Subcutaneous abdominal adipose tissue (tissue), 5 donors: ENCODE data around the gene IQSEC3.
A peak's percentile ranks its signal among the peaks of the same experiment; 100 is the strongest.

ENCODE experiments used
- H3K27ac ChIP-seq: one replicate; pipeline ENCODE4 v1.7.0; 2013; ENCODE audit warnings: low read depth, mild to moderate bottlenecking, inconsistent platforms, low read length, moderate library complexity
- H3K27me3 ChIP-seq, 5 donors: one replicate each; pipeline ENCODE4 v1.7.0; 2013; ENCODE audit warnings: low read length in 5 of 5, inconsistent platforms in 1 of 5; ENCODE audit not compliant: control insufficient read depth in 5 of 5, insufficient read depth in 4 of 5
- H3K36me3 ChIP-seq, 5 donors: one replicate each; pipeline ENCODE4 v1.7.0; 2013; ENCODE audit warnings: low read length in 5 of 5; ENCODE audit not compliant: control insufficient read depth in 5 of 5, insufficient read depth in 5 of 5
- H3K4me1 ChIP-seq, 5 donors: one replicate each; pipeline ENCODE4 v1.7.0; 2013; ENCODE audit warnings: low read length in 5 of 5, mild to moderate bottlenecking in 3 of 5, moderate library complexity in 1 of 5; ENCODE audit not compliant: control insufficient read depth in 5 of 5, insufficient read depth in 5 of 5
- H3K4me3 ChIP-seq, 5 donors: one replicate each; pipeline ENCODE4 v1.7.0; 2013; ENCODE audit warnings: low read length in 5 of 5, low read depth in 1 of 5
- H3K9ac ChIP-seq, 5 donors: one replicate each; pipeline ENCODE4 v1.7.0; 2013; ENCODE audit warnings: low read length in 5 of 5, mild to moderate bottlenecking in 4 of 5, moderate library complexity in 3 of 5
- H3K9me3 ChIP-seq, 5 donors: one replicate each; pipeline ENCODE4 v1.7.0; 2013; ENCODE audit warnings: low read length in 5 of 5; ENCODE audit not compliant: control insufficient read depth in 5 of 5
- donor health status: healthy.
- donor health status: healthy.
- donor health status: healthy.
- donor health status: healthy.
- donor health status: healthy.

The IQSEC3 gene

GRCh38 chr12:96543-96942 lies 30.0 kb downstream of the IQSEC3 start:
- Histone ChIP-seq H3K27ac (no peak overlapping the region), H3K4me3 (no peak overlapping the region), H3K9ac (no peak overlapping the region), H3K4me1 (peaks cover 0 to 12% (median 6%) of the 10 kb centered on the region in 5 donors), H3K36me3 (no peaks in the 10 kb centered on the region), H3K27me3 (peaks cover 0 to 34% (median 15%) of the 10 kb centered on the region in 5 donors), H3K9me3 (no peaks in the 10 kb centered on the region)

GRCh38 chr12:98924-99352 lies 32.4 kb downstream of the IQSEC3 start:
- H3K9ac ChIP-seq, result no peak overlapping the region
- H3K4me3 ChIP-seq, result no peak overlapping the region
- peaks cover 0 to 38% (median 23%) of the 10 kb centered on the region in 5 donors for H3K27me3 ChIP-seq

GRCh38 chr12:99605-100004 lies 33.0 kb downstream of the IQSEC3 start:
- peaks cover 0 to 39% (median 25%) of the 10 kb centered on the region in 5 donors for H3K27me3 ChIP-seq
- H3K4me1 ChIP-seq, result peaks cover 0 to 12% (median 3%) of the 10 kb centered on the region in 5 donors
- H3K9ac ChIP-seq, result no peak overlapping the region
- H3K9me3 ChIP-seq, result no peaks in the 10 kb centered on the region
- no peak overlapping the region for H3K4me3 ChIP-seq
- H3K36me3 ChIP-seq, result no peaks in the 10 kb centered on the region
- no peak overlapping the region for H3K27ac ChIP-seq

More at GRCh38 chr12:98924-99352, 32.4 kb downstream of the IQSEC3 start:
- Histone ChIP-seq H3K4me1 (peaks cover 0 to 12% (median 0%) of the 10 kb centered on the region in 5 donors), H3K27ac (no peak overlapping the region), H3K9me3 (no peaks in the 10 kb centered on the region), H3K36me3 (no peaks in the 10 kb centered on the region)

GRCh38 chr12:101969-102878 lies 35.7 kb downstream of the IQSEC3 start:
- no peak overlapping the region for H3K4me3 ChIP-seq
- no peaks in the 10 kb centered on the region for H3K36me3 ChIP-seq
- no peak overlapping the region for H3K27ac ChIP-seq
- H3K4me1 ChIP-seq, result peaks cover 0 to 29% (median 12%) of the 10 kb centered on the region in 5 donors
- peaks cover 0 to 45% (median 29%) of the 10 kb centered on the region in 5 donors for H3K27me3 ChIP-seq
- H3K9me3 ChIP-seq, result no peaks in the 10 kb centered on the region
- H3K9ac ChIP-seq, result no peak overlapping the region

DNA sequence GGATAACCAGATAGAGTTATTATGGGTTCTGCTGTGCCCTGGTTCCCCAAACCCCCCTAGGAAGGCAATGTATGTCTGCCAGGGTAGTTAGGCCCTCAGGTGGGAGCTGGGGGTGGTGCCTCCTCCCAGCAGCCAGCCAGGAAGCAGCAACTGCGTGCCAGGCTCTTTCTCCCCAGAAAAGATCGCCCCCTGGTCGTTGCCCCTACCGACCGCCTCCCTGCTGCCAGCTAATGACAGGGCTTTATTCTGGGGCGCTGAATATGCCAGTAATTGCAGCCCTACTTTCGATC lies 36.3 kb downstream of the IQSEC3 start:
- no peak overlapping the region for H3K27ac ChIP-seq
- H3K36me3 ChIP-seq, result no peaks in the 10 kb centered on the region

GRCh38 chr12:103169-103981 lies 36.8 kb downstream of the IQSEC3 start:
- Histone ChIP-seq H3K36me3 (no peaks in the 10 kb centered on the region), H3K9ac (no peak overlapping the region), H3K27ac (no peak overlapping the region), H3K4me3 (no peak overlapping the region), H3K4me1 (peaks cover 0 to 29% (median 12%) of the 10 kb centered on the region in 5 donors), H3K27me3 (peaks cover 0 to 39% (median 28%) of the 10 kb centered on the region in 5 donors), H3K9me3 (no peaks in the 10 kb centered on the region)

More for the DNA sequence above, 36.3 kb downstream of the IQSEC3 start:
- no peaks in the 10 kb centered on the region for H3K9me3 ChIP-seq
- H3K4me3 ChIP-seq, result no peak overlapping the region
- peaks cover 0 to 29% (median 12%) of the 10 kb centered on the region in 5 donors for H3K4me1 ChIP-seq
- no peak overlapping the region for H3K9ac ChIP-seq
- peaks cover 0 to 42% (median 29%) of the 10 kb centered on the region in 5 donors for H3K27me3 ChIP-seq

- peaks cover 0 to 30% (median 23%) of the 10 kb centered on the region in 5 donors for H3K27me3 ChIP-seq
These were observed 38.0 kb downstream of the IQSEC3 start for GRCh38 chr12:104551-105081.

DNA sequence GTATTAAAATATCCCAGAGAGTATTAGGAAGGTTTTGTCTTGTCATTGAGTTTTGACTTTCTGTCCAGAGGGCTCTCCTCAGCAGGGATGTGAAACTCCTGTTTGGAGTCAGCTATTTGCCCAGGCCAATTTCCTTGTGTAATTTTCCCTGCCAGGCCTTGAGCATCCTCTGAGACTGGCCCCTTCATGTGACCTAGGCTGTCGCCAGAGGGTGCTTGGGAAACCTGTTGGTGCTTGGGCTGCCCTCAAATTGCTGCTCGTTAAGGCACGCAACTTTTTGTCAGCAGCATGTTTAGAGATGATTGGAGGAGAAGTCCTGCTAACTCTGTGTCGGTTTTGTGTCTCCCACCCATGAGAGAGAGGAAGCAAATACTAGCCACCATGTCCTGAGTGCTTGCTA lies 39.1 kb downstream of the IQSEC3 start:
- Histone ChIP-seq H3K4me1 (peaks cover 0 to 45% (median 4%) of the 10 kb centered on the region in 5 donors), H3K9me3 (no peaks in the 10 kb centered on the region)

More at GRCh38 chr12:104551-105081, 38.0 kb downstream of the IQSEC3 start:
- Histone ChIP-seq H3K27ac (no peak overlapping the region), H3K4me3 (no peak overlapping the region), H3K4me1 (peaks cover 0 to 40% (median 6%) of the 10 kb centered on the region in 5 donors), H3K36me3 (no peaks in the 10 kb centered on the region), H3K9me3 (no peaks in the 10 kb centered on the region), H3K9ac (no peak overlapping the region)

GRCh38 chr12:106118-106591 lies 39.6 kb downstream of the IQSEC3 start:
- H3K9ac ChIP-seq, result peak overlapping the region in 1 of 5 donors; percentile 50
- H3K4me1 ChIP-seq, result peaks cover 0 to 46% (median 4%) of the 10 kb centered on the region in 5 donors
- no peaks in the 10 kb centered on the region for H3K36me3 ChIP-seq
- no peaks in the 10 kb centered on the region for H3K9me3 ChIP-seq
- H3K27ac ChIP-seq, result peak overlapping the region; percentile 39
- H3K4me3 ChIP-seq, result no peak overlapping the region
- peaks cover 0 to 24% (median 14%) of the 10 kb centered on the region in 5 donors for H3K27me3 ChIP-seq

More for the DNA sequence above, 39.1 kb downstream of the IQSEC3 start:
- H3K27ac ChIP-seq, result no peak overlapping the region
- no peaks in the 10 kb centered on the region for H3K36me3 ChIP-seq
- no peak overlapping the region for H3K9ac ChIP-seq
- no peak overlapping the region for H3K4me3 ChIP-seq
- peaks cover 0 to 25% (median 18%) of the 10 kb centered on the region in 5 donors for H3K27me3 ChIP-seq
